Thyroid gland (tissue), 4 donors: Measurements from ENCODE around the gene PCDH18. TPM values are rescaled to one million over a fixed set of nuclear protein-coding genes. Genes with fewer than 3 reads are reported as not detected.

Source experiments
- DNase-seq, 2 donors: peaks; one replicate each; pipeline ENCODE4 v3.0.0-alpha.2; 2019
- H3K27ac ChIP-seq, 3 donors: fragments of 200-600 bp; sonication (generic); 1 replicate in 2 of 3; 2 replicates in 1 of 3; pipeline ENCODE4 v1.5.1; 2016 to 2019; ENCODE audit warnings: mild to moderate bottlenecking in 1 of 3, moderate library complexity in 1 of 3
- H3K27me3 ChIP-seq: fragments of 200-600 bp; sonication (generic); one replicate; pipeline ENCODE4 v1.5.1; 2019
- H3K36me3 ChIP-seq, 2 donors: fragments of 200-600 bp; sonication (generic); one replicate each; pipeline ENCODE4 v1.5.1; 2016 to 2019
- H3K4me1 ChIP-seq, 2 donors: fragments of 200-600 bp; sonication (generic); one replicate each; pipeline ENCODE4 v1.5.1; 2017 to 2019
- H3K4me3 ChIP-seq, 3 donors: fragments of 200-600 bp; sonication (generic); replicated peaks in 1 of 3; 1 replicate in 2 of 3; 2 replicates in 1 of 3; pipeline ENCODE4 v1.5.1; 2016; ENCODE audit warnings: mild to moderate bottlenecking in 1 of 3
- H3K9me3 ChIP-seq: fragments of 200-600 bp; sonication (generic); one replicate; pipeline ENCODE4 v1.5.1; 2017
- CTCF ChIP-seq, 6 experiments: fragments of 200-600 bp in 3 of 6; fragments of 450-650 bp in 3 of 6; sonication (generic) in 3 of 6; IDR thresholded peaks; one replicate each; pipeline ENCODE4 v1.5.1; 2016 to 2019; ENCODE audit warnings: antibody characterized with exemption in 6 of 6, mild to moderate bottlenecking in 2 of 6, inconsistent platforms in 1 of 6, moderate library complexity in 1 of 6
- POLR2A ChIP-seq, 2 donors: fragments of 450-650 bp; IDR thresholded peaks; one replicate each; pipeline ENCODE4 v1.6.1; 2017; ENCODE audit warnings: antibody characterized with exemption in 2 of 2, mild to moderate bottlenecking in 2 of 2, moderate library complexity in 1 of 2
- WGBS, 2 donors: methylation state at CpG; one replicate each; pipeline ENCODE4 v1.1.5; 2017; 5-methylcytosine and 5-hydroxymethylcytosine counted together
- intact Hi-C: fragments of 100-400 bp; cut with DNase I; formaldehyde crosslinking; loops from one replicate; pipeline ENCODE4 v1.15.1; 2023
- total RNA-seq, 4 donors: library from RNA; depleted of rRNA; stranded (reverse); fragments of >200 nt; gene quantifications; one replicate each; pipeline ENCODE4 v1.2.3, GENCODE V29; 2016

Gene PCDH18
- 10 to 100 TPM; 14.0 to 34.9 (median 20.3) TPM for total RNA-seq

GRCh38 chr4:137531986-137532868, at the start of gene PCDH18:
TSS of gene PCDH18 (minus strand) at chr4:137532494. CDS start at chr4:137532088, 406 bp downstream.
- WGBS, 2 donors, result 1 to 3% methylated on average over 28 of the region's 28 CpGs

GRCh38 chr4:137576446-137576845, 44.2 kb upstream of the PCDH18 start:
- Histone ChIP-seq H3K4me3 (no peak overlapping the region), H3K9me3 (no peaks in the 10 kb centered on the region), H3K27ac (no peak overlapping the region), H3K27me3 (no peaks in the 10 kb centered on the region), H3K36me3 (no peaks in the 10 kb centered on the region), H3K4me1 (no peaks in the 10 kb centered on the region)
- no peak for DNase-seq
- intact Hi-C loops, result no loop called here
- TF ChIP-seq POLR2A (IDR thresholded peaks at IDR 0.05) (no peak), CTCF (IDR thresholded peaks at IDR 0.05) (no peak)
- WGBS, 2 donors, result 14 to 19% methylated on average over 1 of the region's 1 CpG

More at GRCh38 chr4:137531986-137532868, at the start of gene PCDH18:
- intact Hi-C loops, result no loop called here
- DNase-seq, result peak; percentile 90
- H3K27ac ChIP-seq, result peak within 1 kb of the TSS; percentile 76 to 91 (median 81)
- H3K9me3 ChIP-seq, result no peaks in the 10 kb centered on the region
- peak in 1 of 2 donors; percentile 78 for TF ChIP-seq POLR2A (IDR thresholded peaks at IDR 0.05)
- TF ChIP-seq CTCF (IDR thresholded peaks at IDR 0.05), result no peak
- no peaks in the 10 kb centered on the region for H3K4me1 ChIP-seq
- H3K36me3 ChIP-seq, result no peaks in the 10 kb centered on the region
- peak within 1 kb of the TSS; percentile 15 to 60 (median 33) for H3K4me3 ChIP-seq
- H3K27me3 ChIP-seq, result no peaks in the 10 kb centered on the region

GRCh38 chr4:137572647-137573046, 40.4 kb upstream of the PCDH18 start:
- H3K36me3 ChIP-seq, result no peaks in the 10 kb centered on the region
- no peak for DNase-seq
- TF ChIP-seq POLR2A (IDR thresholded peaks at IDR 0.05), result no peak
- TF ChIP-seq CTCF (IDR thresholded peaks at IDR 0.05), result no peak
- H3K4me3 ChIP-seq, result no peak overlapping the region
- H3K27me3 ChIP-seq, result no peaks in the 10 kb centered on the region
- H3K27ac ChIP-seq, result no peak overlapping the region
- H3K9me3 ChIP-seq, result no peaks in the 10 kb centered on the region
- intact Hi-C loops, result no loop called here
- 83 to 100% methylated on average over 1 of the region's 1 CpG for WGBS, 2 donors
- H3K4me1 ChIP-seq, result no peaks in the 10 kb centered on the region

- TF ChIP-seq CTCF (IDR thresholded peaks at IDR 0.05) (no peak), POLR2A (IDR thresholded peaks at IDR 0.05) (no peak)
- Histone ChIP-seq H3K4me3 (no peak overlapping the region), H3K4me1 (no peaks in the 10 kb centered on the region), H3K36me3 (no peaks in the 10 kb centered on the region), H3K27ac (no peak overlapping the region), H3K9me3 (no peaks in the 10 kb centered on the region), H3K27me3 (no peaks in the 10 kb centered on the region)
- DNase-seq, result no peak
- intact Hi-C loops, result no loop called here
- WGBS, 2 donors, result 96 to 97% methylated on average over 2 of the region's 2 CpGs
Observed at GRCh38 chr4:137572163-137572562, 39.9 kb upstream of the PCDH18 start.

GRCh38 chr4:137559801-137560200, 27.5 kb upstream of the PCDH18 start:
- TF ChIP-seq CTCF (IDR thresholded peaks at IDR 0.05) (no peak), POLR2A (IDR thresholded peaks at IDR 0.05) (no peak)
- intact Hi-C loops, result no loop called here
- Histone ChIP-seq H3K4me1 (no peaks in the 10 kb centered on the region), H3K36me3 (no peaks in the 10 kb centered on the region), H3K27ac (no peak overlapping the region), H3K9me3 (no peaks in the 10 kb centered on the region), H3K27me3 (no peaks in the 10 kb centered on the region), H3K4me3 (no peak overlapping the region)
- 89 to 95% methylated on average over 1 of the region's 1 CpG for WGBS, 2 donors
- DNase-seq, result no peak
